ENCODE results near the gene DNAJB6. TPM values are rescaled to one million over a fixed set of nuclear protein-coding genes. Genes with fewer than 3 reads are reported as not detected.

DNAJB6 gene
- total and polyA plus RNA-seq, 2 experiments from 2014 or later: 139 to 187 TPM

- in situ Hi-C loops (cut with MboI): no loop called here
- no peaks in the 10 kb centered on the region for H3K9me3 ChIP-seq (ENCODE audit: low read depth)
- 91 to 97% methylated on average over 38 of the region's 38 CpGs for whole genome bisulfite sequencing, 2 experiments (ENCODE audit: low coverage in 1 of 2, low lambda C conversion rate in 2 of 2, missing lambda C conversion rate in 2 of 2)
- H3K4me1 ChIP-seq (ENCODE audit: insufficient read depth): peaks cover 30% of the 10 kb centered on the region
- H3K4me3 ChIP-seq: no peak overlapping the region
- H3K79me2 ChIP-seq (ENCODE audit: insufficient read depth): peaks cover 79% of the 10 kb centered on the region
- no peak overlapping the region for H3K4me2 ChIP-seq (ENCODE audit: unreplicated experiment)
- H3K27ac ChIP-seq: no peak overlapping the region
- H3K36me3 ChIP-seq (ENCODE audit: low read depth): peaks cover 4% of the 10 kb centered on the region; the same call in 1 of the 2 replicates
- H4K20me1 ChIP-seq (ENCODE audit: insufficient read depth): no peaks in the 10 kb centered on the region
- no peaks in the 10 kb centered on the region for H3K9me2 ChIP-seq (ENCODE audit: insufficient read depth)
- H3K9ac ChIP-seq: no peak overlapping the region
- DNase-seq: no peak
- TF ChIP-seq EZH2phosphoT487 (IDR thresholded peaks at IDR 0.05; ENCODE audit: insufficient read depth, low read depth) (no peak), EZH2 (IDR thresholded peaks at IDR 0.05; ENCODE audit: insufficient read depth, poor library complexity, severe bottlenecking) (no peak)
- H3F3A ChIP-seq (ENCODE audit: insufficient read depth): peaks cover 35% of the 10 kb centered on the region
- no peaks in the 10 kb centered on the region for H3K27me3 ChIP-seq (replicated peaks; ENCODE audit: insufficient read depth)
- H2AFZ ChIP-seq: no peak overlapping the region
Observed at GRCh38 chr7:157400171-157400860, 63.5 kb downstream of the DNAJB6 start.

- no peak overlapping the region for H3K27ac ChIP-seq
- no peak for DNase-seq
- TF ChIP-seq EZH2phosphoT487 (IDR thresholded peaks at IDR 0.05; ENCODE audit: insufficient read depth, low read depth) (no peak), EZH2 (IDR thresholded peaks at IDR 0.05; ENCODE audit: insufficient read depth, poor library complexity, severe bottlenecking) (no peak)
- H3F3A ChIP-seq (ENCODE audit: insufficient read depth): peaks cover 43% of the 10 kb centered on the region
- no peak overlapping the region for H2AFZ ChIP-seq
- no peaks in the 10 kb centered on the region for H4K20me1 ChIP-seq (ENCODE audit: insufficient read depth)
- peaks cover 76% of the 10 kb centered on the region for H3K79me2 ChIP-seq (ENCODE audit: insufficient read depth)
- no peaks in the 10 kb centered on the region for H3K9me3 ChIP-seq (ENCODE audit: low read depth)
- 94 to 96% methylated on average over 28 to 29 of the region's 29 CpGs for WGBS, 2 experiments (ENCODE audit: low coverage in 1 of 2, low lambda C conversion rate in 2 of 2, missing lambda C conversion rate in 2 of 2)
- H3K4me2 ChIP-seq (ENCODE audit: unreplicated experiment): no peak overlapping the region
- peaks cover 4% of the 10 kb centered on the region; the same call in 1 of the 2 replicates for H3K36me3 ChIP-seq (ENCODE audit: low read depth)
- no peaks in the 10 kb centered on the region for H3K27me3 ChIP-seq (replicated peaks; ENCODE audit: insufficient read depth)
- no peak overlapping the region for H3K9ac ChIP-seq
- H3K4me1 ChIP-seq (ENCODE audit: insufficient read depth): peaks cover 43% of the 10 kb centered on the region
- in situ Hi-C loops (cut with MboI): no loop called here
- no peak overlapping the region for H3K4me3 ChIP-seq
- H3K9me2 ChIP-seq (ENCODE audit: insufficient read depth): no peaks in the 10 kb centered on the region
Observed at GRCh38 chr7:157401567-157402387, 65.0 kb downstream of the DNAJB6 start.

DNA sequence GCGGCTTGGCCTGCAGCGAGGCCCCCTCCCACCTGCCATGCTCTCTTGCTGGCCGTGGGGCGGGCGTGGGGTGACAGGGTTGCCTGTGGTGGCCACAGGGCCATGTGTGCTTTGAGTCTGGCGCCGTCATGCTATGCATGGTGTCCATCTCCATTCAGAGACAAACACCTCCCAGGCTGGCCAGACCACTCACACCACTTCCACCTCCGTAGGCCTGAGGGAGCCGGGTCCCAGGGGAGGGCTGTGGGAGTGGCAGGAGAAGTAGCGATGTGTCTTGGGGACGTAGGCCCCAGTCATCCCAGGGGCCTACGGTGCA is 65.5 kb downstream of the DNAJB6 start:
- Histone ChIP-seq H3K9me2 (ENCODE audit: insufficient read depth) (no peaks in the 10 kb centered on the region), H4K20me1 (ENCODE audit: insufficient read depth) (no peaks in the 10 kb centered on the region), H3K4me2 (ENCODE audit: unreplicated experiment) (no peak overlapping the region), H3K9ac (no peak overlapping the region), H3K27me3 (replicated peaks; ENCODE audit: insufficient read depth) (no peaks in the 10 kb centered on the region), H2AFZ (no peak overlapping the region), H3K36me3 (ENCODE audit: low read depth) (peaks cover 4% of the 10 kb centered on the region; the same call in 1 of the 2 replicates), H3K4me3 (no peak overlapping the region), H3K9me3 (ENCODE audit: low read depth) (no peaks in the 10 kb centered on the region), H3K27ac (no peak overlapping the region), H3F3A (ENCODE audit: insufficient read depth) (peaks cover 40% of the 10 kb centered on the region), H3K4me1 (ENCODE audit: insufficient read depth) (peaks cover 42% of the 10 kb centered on the region), H3K79me2 (ENCODE audit: insufficient read depth) (peaks cover 77% of the 10 kb centered on the region)
- no peak for DNase-seq
- 86 to 91% methylated on average over 12 of the region's 12 CpGs for WGBS, 2 experiments (ENCODE audit: low coverage in 1 of 2, low lambda C conversion rate in 2 of 2, missing lambda C conversion rate in 2 of 2)
- in situ Hi-C loops (cut with MboI): no loop called here
- no peak for TF ChIP-seq EZH2phosphoT487 (IDR thresholded peaks at IDR 0.05; ENCODE audit: insufficient read depth, low read depth)
- TF ChIP-seq EZH2 (IDR thresholded peaks at IDR 0.05; ENCODE audit: insufficient read depth, poor library complexity, severe bottlenecking): no peak

DNA sequence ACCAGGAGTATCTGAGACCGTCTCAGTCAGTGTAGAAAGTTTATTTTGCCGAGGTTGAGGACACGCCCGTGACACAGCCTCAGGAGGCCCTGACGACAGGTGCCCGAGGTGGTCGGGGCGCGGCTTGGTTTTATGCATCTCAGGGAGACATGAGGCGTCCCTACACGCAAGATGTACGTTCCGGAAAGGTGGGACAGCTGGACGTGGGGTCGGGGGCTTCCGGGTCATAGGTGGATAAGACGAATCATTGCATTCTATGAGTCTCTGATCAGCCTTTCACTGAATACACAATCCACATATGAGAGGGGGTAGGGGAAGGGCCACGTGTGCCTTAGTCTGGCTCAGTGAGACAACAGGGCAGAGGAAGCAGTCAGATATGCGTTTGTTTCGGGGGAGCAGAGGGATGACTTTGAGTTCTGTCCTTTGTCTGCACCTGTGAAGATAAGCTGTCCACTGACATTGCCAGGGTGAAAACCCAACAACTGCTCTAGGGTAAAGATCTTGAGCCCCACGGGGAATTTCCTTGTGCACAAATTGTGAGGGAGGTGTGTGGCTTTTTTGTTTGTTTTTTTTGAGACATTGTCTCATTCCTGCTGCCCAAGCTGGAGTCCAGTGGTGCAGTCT is 66.2 kb downstream of the DNAJB6 start:
- in situ Hi-C loops (cut with MboI): no loop called here
- Histone ChIP-seq H3K9ac (no peak overlapping the region), H3K27ac (no peak overlapping the region), H3K4me2 (ENCODE audit: unreplicated experiment) (no peak overlapping the region), H3K36me3 (ENCODE audit: low read depth) (peaks cover 4% of the 10 kb centered on the region; the same call in 1 of the 2 replicates), H2AFZ (no peak overlapping the region), H3K27me3 (replicated peaks; ENCODE audit: insufficient read depth) (no peaks in the 10 kb centered on the region), H4K20me1 (ENCODE audit: insufficient read depth) (no peaks in the 10 kb centered on the region), H3K9me2 (ENCODE audit: insufficient read depth) (no peaks in the 10 kb centered on the region), H3F3A (ENCODE audit: insufficient read depth) (peaks cover 35% of the 10 kb centered on the region), H3K4me3 (no peak overlapping the region), H3K4me1 (ENCODE audit: insufficient read depth) (peaks cover 36% of the 10 kb centered on the region), H3K79me2 (ENCODE audit: insufficient read depth) (peaks cover 83% of the 10 kb centered on the region), H3K9me3 (ENCODE audit: low read depth) (no peaks in the 10 kb centered on the region)
- 87% methylated on average over 20 to 21 of the region's 21 CpGs for WGBS, 2 experiments (ENCODE audit: low coverage in 1 of 2, low lambda C conversion rate in 2 of 2, missing lambda C conversion rate in 2 of 2)
- DNase-seq: no peak
- TF ChIP-seq EZH2phosphoT487 (IDR thresholded peaks at IDR 0.05; ENCODE audit: insufficient read depth, low read depth): no peak
- TF ChIP-seq EZH2 (IDR thresholded peaks at IDR 0.05; ENCODE audit: insufficient read depth, poor library complexity, severe bottlenecking): no peak
